Stimulated activated CD8-positive, alpha-beta memory T cell treated with anti-CD3 and anti-CD28 coated beads, Interleukin-7, amount 100 ng/mL, for 4 hours (primary cell): ENCODE data around the gene EIF4A3.

Experiments used
- DNase-seq, 2 donors: peaks; one replicate each; pipeline ENCODE4 v3.0.0-alpha.2; 2020; ENCODE audit warnings: low read depth in 2 of 2

The EIF4A3 gene

GRCh38 chr17:80147035-80147822 is at the start of gene EIF4A3:
TSS of gene EIF4A3 (minus strand) at chr17:80147128. CDS start at chr17:80146961, 167 bp downstream.
- peak; percentile 95 for DNase-seq

GRCh38 chr17:80196652-80197051 is 49.7 kb upstream of the EIF4A3 start:
- DNase-seq = no peak

- DNase-seq = peak; percentile 5 to 43
Measured at GRCh38 chr17:80195671-80196529, 49.0 kb upstream of the EIF4A3 start.

- DNase-seq = no peak
Measured at GRCh38 chr17:80195141-80195540, 48.2 kb upstream of the EIF4A3 start.

- no peak for DNase-seq
Measured at GRCh38 chr17:80191865-80192661, 45.1 kb upstream of the EIF4A3 start.

GRCh38 chr17:80191192-80191591 is 44.3 kb upstream of the EIF4A3 start:
- no peak for DNase-seq

- DNase-seq = no peak
Measured at GRCh38 chr17:80190716-80191115, 43.8 kb upstream of the EIF4A3 start.

GRCh38 chr17:80189611-80190010 is 42.7 kb upstream of the EIF4A3 start:
- DNase-seq = no peak

- DNase-seq = no peak
Measured at GRCh38 chr17:80187515-80187941, 40.6 kb upstream of the EIF4A3 start.

- DNase-seq = no peak
Measured at GRCh38 chr17:80187090-80187489, 40.2 kb upstream of the EIF4A3 start.

GRCh38 chr17:80185968-80186367 is 39.0 kb upstream of the EIF4A3 start:
- DNase-seq = no peak

GRCh38 chr17:80184423-80184714 is 37.4 kb upstream of the EIF4A3 start:
- DNase-seq = no peak

- DNase-seq = no peak
Measured at GRCh38 chr17:80183581-80184422, 36.9 kb upstream of the EIF4A3 start.

GRCh38 chr17:80182845-80183223 is 35.9 kb upstream of the EIF4A3 start:
- DNase-seq = no peak

GRCh38 chr17:80182118-80182844 is 35.4 kb upstream of the EIF4A3 start:
- no peak for DNase-seq

GRCh38 chr17:80181431-80181830 is 34.5 kb upstream of the EIF4A3 start:
- no peak for DNase-seq

- no peak for DNase-seq
Measured at GRCh38 chr17:80180192-80180591, 33.3 kb upstream of the EIF4A3 start.

- DNase-seq = no peak
Measured at GRCh38 chr17:80177986-80178595, 31.2 kb upstream of the EIF4A3 start.

- no peak for DNase-seq
Measured at GRCh38 chr17:80176757-80177156, 29.8 kb upstream of the EIF4A3 start.

GRCh38 chr17:80173916-80174315 is 27.0 kb upstream of the EIF4A3 start:
- DNase-seq = no peak
